WERI-Rb-1 (cell line): ENCODE data around the gene LMAN2L.

ENCODE experiments used
- DNase-seq: peaks from one replicate; pipeline ENCODE4 v3.0.0-alpha.2; 2020
- H3K27ac ChIP-seq: fragments of 250-450 bp; sonication (Bioruptor Pico); 2 replicates; pipeline ENCODE4 v1.5.1; 2020; ENCODE audit warnings: mild to moderate bottlenecking, moderate library complexity
- H3K27me3 ChIP-seq: fragments of 250-450 bp; sonication (Bioruptor Pico); 2 replicates; pipeline ENCODE4 v1.5.1; 2021; ENCODE audit warnings: mild to moderate bottlenecking, low read depth, moderate library complexity; ENCODE audit not compliant: insufficient read depth, severe bottlenecking
- H3K36me3 ChIP-seq: fragments of 250-450 bp; sonication (Bioruptor Pico); 2 replicates; pipeline ENCODE4 v1.5.1; 2020; ENCODE audit warnings: mild to moderate bottlenecking, moderate library complexity
- H3K4me3 ChIP-seq: 2 replicates; pipeline ENCODE4 v1.5.1; 2011; ENCODE audit warnings: low read depth, mild to moderate bottlenecking, control low read depth, low read length
- H3K9me3 ChIP-seq: fragments of 250-450 bp; sonication (Bioruptor Pico); 2 replicates; pipeline ENCODE4 v1.5.1; 2021; ENCODE audit warnings: mild to moderate bottlenecking, moderate library complexity; ENCODE audit not compliant: severe bottlenecking
- CTCF ChIP-seq: IDR thresholded peaks from 2 replicates; pipeline ENCODE4 v1.5.1; 2011; ENCODE audit warnings: low read depth, mild to moderate bottlenecking, control low read depth, inconsistent platforms, low read length

The LMAN2L gene

GRCh38 chr2:96694816-96695455 lies 44.9 kb downstream of the LMAN2L start:
- Histone ChIP-seq H3K9me3 (no peaks in the 10 kb centered on the region), H3K27me3 (no peaks in the 10 kb centered on the region), H3K27ac (no peak overlapping the region), H3K4me3 (no peak overlapping the region), H3K36me3 (no peaks in the 10 kb centered on the region)
- no peak for TF ChIP-seq CTCF
- no peak for DNase-seq

GRCh38 chr2:96694279-96694678 lies 45.6 kb downstream of the LMAN2L start:
- Histone ChIP-seq H3K9me3 (no peaks in the 10 kb centered on the region), H3K27ac (no peak overlapping the region), H3K27me3 (no peaks in the 10 kb centered on the region), H3K36me3 (no peaks in the 10 kb centered on the region), H3K4me3 (no peak overlapping the region)
- no peak for TF ChIP-seq CTCF
- no peak for DNase-seq

GRCh38 chr2:96693286-96694200 lies 46.3 kb downstream of the LMAN2L start:
- DNase-seq: no peak
- H3K27ac ChIP-seq: no peak overlapping the region
- TF ChIP-seq CTCF: no peak
- no peak overlapping the region for H3K4me3 ChIP-seq
- no peaks in the 10 kb centered on the region for H3K36me3 ChIP-seq
- H3K27me3 ChIP-seq: no peaks in the 10 kb centered on the region
- H3K9me3 ChIP-seq: no peaks in the 10 kb centered on the region

- no peak overlapping the region for H3K4me3 ChIP-seq
- no peaks in the 10 kb centered on the region for H3K27me3 ChIP-seq
- no peaks in the 10 kb centered on the region for H3K36me3 ChIP-seq
- TF ChIP-seq CTCF: no peak
- DNase-seq: no peak
- no peaks in the 10 kb centered on the region for H3K9me3 ChIP-seq
- H3K27ac ChIP-seq: no peak overlapping the region
Observed at GRCh38 chr2:96692094-96692971, 47.5 kb downstream of the LMAN2L start.

GRCh38 chr2:96691022-96691612 lies 48.7 kb downstream of the LMAN2L start:
- Histone ChIP-seq H3K4me3 (no peak overlapping the region), H3K27me3 (no peaks in the 10 kb centered on the region), H3K36me3 (no peaks in the 10 kb centered on the region), H3K27ac (no peak overlapping the region), H3K9me3 (no peaks in the 10 kb centered on the region)
- DNase-seq: no peak
- TF ChIP-seq CTCF: no peak
